Inflammatory macrophage treated with lipopolysaccharide for 1 hour (primary cell): ENCODE measurements around the gene ZNF549.
A peak's percentile ranks its signal among the peaks of the same experiment; 100 is the strongest.
"Not testable (repeated sequence)": the region's sequence is repeated elsewhere in the genome, so short reads cannot be mapped to it uniquely, and the experiment has no call there.

ENCODE experiments used
- DNase-seq, 2 donors: peaks; one replicate each; pipeline ENCODE4 v3.0.0-alpha.2; 2020 to 2022

Gene ZNF549

DNA sequence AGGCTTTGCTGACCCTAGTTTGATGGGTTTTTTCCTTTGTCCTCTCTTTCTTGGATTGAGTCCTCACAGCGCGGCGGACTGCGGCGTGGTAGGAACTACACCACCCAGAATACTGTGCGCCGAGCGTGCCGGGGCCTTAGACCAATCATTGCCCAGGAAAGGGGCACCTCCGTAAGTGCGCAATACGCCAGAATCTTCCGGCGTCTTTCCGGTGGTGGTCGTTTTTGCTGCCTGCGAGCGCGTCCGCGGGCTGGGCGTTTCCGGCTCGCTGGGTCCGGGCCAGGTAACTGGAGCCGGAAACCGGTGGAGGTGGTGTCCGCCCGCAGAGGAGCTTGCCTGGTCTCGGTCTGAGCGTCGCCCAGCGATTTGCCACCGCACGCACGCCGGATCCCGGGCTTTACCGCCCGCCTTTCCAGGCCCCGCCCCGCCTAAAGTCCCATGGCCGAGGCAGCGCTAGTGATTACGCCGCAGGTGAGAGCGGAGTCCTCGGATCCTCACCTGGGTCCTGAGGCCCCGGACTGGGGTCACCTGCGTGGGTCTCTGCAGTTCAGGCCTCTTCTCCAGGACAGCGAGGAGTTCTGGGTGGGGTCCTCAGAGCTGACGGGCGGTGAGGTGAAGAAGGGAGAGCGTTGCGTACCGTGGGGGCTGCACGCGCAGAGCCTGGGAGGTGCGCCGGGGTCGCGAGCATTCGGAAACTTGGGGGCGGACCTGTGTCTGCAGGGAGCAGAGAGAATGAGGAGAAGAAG, at the start of gene ZNF549:
ZNF549 (plus strand) TSS at position 221 of the 746 bp plus-strand sequence; CDS start at position 439, 218 bp downstream.
- peak; percentile 75 to 81 for DNase-seq

DNA sequence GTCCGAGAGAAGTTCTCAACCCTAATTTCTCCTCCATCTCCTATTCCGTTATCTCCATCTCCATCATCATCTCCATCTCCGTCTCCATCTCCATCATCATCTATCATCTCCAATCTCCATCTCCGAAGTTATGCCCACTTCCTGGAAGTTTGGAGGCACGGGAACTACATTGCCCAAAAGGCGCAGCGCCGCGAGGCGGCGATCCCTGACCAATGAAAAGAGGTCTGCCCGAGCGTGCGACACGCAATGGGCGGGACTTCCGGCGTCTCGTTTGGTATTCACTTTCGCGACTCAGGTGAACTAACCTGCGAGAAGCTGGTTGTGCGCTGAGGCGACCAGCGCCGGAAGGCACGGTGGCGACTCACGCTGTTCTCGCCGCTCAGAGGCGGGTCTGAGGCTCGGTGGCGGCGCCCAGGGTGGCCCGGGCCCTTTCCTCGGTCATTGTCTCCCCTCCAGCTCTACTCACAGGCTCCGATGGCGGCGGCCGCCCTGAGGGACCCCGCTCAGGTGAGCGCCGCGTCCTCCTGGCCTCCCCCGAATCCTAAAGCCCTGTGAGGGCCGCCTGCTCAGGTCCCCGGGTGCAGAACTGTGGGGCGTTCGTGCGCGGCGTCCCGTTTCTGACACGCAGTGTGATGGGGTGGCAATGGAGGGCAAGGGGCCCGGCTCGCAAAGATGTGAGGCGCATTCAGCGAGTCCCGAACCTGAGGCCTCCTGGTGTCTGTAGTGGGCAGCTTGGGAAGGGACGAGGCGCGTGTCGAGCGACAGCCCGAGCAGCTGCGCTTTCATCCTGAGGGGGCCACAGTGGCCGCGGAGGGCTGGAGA, 39.5 kb upstream of the ZNF549 start, which contains the start of gene ZNF419:
ZNF419 (plus strand) TSS at position 274 of the 822 bp plus-strand sequence; CDS start at position 475, 201 bp downstream.
- DNase-seq = peak; percentile 80 to 88

DNA sequence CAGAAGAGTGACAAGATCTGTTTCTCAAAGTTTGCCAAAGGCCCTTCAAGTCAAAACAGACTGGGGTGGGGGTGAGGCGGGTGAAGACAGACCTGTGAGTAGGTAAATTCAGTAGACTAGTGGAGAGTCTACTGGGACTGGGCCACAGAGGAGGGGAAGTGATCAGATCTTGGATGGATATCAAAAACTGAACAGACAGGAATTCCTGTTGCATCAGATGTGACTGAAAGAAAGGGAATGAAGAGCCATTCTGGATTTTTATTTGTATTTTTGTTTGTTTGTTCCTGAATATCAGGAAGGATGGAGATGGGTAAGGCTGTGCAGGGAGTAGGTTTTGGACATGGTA, 38.9 kb upstream of the ZNF549 start:
- not testable (repeated sequence) for DNase-seq

DNA sequence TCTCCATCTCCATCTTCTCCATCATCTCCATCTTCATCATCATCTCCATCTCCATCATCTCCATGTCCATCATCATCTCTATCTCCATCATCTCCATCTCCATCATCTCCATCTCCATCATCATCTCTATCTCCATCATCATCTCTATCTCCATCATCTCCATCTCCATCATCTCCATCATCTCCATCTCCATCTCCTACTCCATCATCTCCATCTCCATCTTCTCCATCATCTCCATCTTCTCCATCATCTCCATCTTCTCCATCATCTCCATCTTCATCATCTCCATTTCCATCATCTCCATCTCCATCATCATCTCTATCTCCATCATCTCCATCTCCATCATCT, 27.9 kb upstream of the ZNF549 start:
- not testable (repeated sequence) for DNase-seq

DNA sequence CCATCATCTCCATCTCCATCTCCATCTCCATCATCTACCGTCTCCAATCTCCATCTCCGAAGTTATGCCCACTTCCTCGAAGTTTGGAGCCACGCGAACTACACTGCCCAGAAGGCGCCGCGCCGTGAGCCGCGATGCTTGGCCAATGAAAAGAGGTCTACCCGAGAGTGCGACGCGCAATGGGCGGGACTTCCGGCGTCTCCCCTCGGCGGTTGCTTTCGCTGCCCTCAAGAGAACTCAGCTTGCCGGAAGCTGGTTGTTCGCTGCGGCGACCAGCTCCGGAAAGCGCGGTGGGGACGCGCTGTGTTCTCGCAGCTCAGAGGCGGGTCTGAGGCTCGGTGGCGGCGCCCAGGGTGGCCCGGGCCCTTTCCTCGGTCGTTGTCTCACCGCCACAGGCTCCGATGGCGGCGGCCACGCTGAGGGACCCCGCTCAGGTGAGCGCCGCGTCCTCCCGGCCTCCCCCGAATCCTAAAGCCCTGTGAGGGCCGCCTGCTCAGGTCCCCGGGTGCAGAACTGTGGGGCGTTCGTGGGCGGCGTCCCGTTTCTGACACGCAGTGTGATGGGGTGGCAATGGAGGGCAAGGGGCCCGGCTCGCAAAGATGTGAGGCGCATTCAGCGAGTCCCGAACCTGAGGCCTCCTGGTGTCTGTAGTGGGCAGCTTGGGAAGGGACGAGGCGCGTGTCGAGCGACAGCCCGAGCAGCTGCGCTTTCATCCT, 27.3 kb upstream of the ZNF549 start, which contains the start of gene ZNF773:
ZNF773 (plus strand) TSS at position 259 of the 716 bp plus-strand sequence; CDS start at position 402, 143 bp downstream.
- peak; percentile 93 to 95 for DNase-seq

DNA sequence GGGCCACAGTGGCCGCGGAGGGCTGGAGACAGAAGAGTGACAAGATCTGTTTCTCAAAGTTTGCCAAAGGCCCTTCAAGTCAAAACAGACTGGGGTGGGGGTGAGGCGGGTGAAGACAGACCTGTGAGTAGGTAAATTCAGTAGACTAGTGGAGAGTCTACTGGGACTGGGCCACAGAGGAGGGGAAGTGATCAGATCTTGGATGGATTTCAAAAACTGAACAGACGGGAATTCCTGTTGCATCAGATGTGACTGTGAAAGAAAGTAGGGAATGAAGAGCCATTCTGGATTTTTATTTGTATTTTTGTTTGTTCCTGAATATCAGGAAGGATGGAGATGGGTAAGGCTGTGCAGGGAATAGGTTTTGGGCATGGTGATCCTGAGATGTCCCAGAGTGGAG, 26.8 kb upstream of the ZNF549 start:
- DNase-seq = not testable (repeated sequence)

DNA sequence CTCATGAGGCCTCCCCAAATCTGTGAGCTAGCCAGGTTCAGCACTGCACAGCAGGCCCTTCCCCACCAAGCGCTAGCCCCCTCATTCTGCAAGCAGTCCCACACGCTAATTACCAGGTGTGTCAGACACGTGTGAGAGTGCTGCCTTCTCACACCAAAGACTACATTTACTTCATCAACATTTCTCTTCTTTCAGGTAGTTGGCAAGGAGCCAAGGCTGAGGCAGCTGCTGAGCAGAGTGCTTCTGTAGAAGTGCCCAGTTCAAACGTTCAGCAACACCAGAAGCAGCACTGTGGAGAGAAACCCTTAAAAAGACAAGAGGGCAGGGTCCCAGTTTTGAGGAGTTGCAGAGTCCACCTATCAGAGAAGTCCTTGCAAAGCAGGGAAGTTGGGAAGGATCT, 21.0 kb upstream of the ZNF549 start:
- DNase-seq = no peak

DNA sequence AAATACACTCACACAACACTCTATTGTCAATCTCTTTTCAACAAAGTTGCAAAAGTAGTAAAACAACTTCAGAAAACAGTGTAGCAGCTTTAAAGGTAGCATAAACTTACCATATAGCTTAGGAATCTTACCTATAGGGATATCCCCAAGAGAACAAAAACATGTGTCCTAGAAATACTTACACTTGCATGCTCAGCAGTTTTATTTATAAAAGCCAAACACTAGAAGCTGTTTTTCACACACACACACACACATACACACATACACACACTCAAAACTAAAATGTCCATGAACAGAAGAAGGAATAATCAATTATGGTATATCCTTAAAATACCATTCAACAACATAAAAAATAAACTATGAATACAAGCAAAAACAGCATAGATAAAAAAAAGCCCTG, 15.7 kb upstream of the ZNF549 start:
- no peak for DNase-seq

DNA sequence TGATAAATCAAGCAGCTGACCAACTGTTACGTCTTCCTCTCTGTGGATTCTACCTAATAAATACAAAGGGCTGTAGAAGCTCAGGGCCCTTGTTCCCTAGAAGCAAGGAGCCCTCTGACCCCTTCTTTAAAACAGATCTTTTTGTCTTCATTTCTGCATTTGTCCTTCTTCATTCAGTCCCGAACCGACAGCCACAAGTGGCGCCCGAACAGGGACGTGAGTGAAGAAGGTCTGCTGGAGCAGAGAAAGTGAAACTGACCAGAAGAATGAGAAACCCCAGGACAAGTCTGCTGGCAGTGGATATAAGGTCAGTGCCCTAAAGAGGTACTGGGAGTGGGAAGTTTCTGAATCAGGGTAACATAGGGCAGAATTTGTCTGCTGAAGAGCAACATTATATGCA, 14.3 kb upstream of the ZNF549 start:
- no peak for DNase-seq

DNA sequence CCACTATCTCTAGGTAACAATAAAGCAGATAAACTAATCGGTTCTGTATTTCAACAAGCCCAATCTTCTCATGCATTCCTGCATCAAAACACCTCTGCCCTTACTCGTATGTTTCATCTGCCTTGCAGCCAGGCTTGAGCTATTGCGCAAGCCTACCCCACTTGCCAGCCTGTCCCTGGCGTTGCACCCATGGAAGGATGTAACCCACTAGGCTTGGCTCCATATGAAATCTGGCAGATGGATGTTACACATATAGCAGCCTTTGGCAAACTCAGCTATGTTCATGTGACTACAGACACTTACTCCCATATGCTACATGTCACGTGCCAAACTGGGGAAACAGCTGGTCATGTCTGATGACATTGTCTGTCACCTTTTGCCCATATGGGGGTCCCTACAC, 11.9 kb upstream of the ZNF549 start:
- DNase-seq = no peak

DNA sequence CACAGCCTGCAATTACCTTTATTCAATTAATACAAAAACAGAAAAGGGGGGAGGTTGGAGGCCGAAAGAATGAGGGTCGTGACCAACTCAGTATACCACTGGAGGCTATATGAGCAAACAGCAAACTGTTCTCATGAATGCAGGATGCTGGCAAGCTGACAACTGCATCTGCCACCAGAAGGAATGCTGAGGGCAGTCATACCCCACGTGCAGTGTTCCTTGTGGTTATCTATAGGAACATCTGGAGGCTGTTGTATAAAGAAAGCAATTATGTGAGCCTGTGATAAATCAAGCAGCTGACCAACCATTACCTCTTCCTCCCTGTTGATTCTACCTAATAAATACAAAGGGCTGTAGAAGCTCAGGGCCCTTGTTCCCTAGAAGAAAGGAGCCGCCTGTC, 9.1 kb upstream of the ZNF549 start:
- DNase-seq = not testable (repeated sequence)

DNA sequence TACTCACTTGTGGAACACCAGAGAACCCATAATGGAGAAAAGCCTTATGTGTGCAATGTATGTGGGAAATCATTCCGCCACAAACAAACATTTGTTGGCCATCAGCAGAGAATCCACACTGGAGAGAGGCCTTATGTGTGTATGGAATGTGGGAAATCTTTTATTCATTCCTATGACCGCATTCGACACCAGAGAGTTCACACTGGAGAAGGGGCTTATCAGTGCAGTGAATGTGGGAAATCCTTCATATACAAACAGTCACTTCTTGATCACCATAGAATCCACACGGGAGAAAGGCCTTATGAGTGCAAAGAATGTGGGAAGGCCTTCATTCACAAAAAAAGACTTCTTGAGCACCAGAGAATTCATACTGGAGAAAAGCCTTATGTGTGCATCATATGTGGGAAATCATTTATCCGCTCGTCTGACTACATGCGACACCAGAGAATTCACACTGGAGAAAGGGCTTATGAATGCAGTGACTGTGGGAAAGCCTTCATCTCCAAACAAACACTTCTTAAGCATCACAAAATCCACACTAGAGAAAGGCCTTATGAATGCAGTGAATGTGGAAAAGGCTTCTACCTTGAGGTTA, 10.9 kb downstream of the ZNF549 start:
- no peak for DNase-seq

DNA sequence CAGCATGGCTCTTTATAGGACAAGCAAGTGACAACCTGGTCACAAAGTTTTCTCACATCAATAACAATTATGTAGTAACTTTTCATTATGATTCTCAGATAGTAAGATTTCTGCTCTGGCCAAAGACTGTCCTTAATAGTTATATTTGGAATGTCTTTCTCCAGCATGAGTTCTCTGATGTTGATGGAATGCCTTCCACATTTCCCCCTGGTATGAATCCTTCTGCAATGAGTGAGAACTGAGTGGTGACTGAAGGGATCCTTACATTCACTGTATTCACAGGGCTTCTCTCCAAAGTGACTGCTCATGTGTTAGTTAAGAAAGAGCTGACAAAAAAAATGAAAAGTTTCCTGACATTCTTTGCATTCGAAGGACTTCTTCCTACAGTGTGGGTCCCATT, 19.4 kb downstream of the ZNF549 start:
- DNase-seq = no peak

DNA sequence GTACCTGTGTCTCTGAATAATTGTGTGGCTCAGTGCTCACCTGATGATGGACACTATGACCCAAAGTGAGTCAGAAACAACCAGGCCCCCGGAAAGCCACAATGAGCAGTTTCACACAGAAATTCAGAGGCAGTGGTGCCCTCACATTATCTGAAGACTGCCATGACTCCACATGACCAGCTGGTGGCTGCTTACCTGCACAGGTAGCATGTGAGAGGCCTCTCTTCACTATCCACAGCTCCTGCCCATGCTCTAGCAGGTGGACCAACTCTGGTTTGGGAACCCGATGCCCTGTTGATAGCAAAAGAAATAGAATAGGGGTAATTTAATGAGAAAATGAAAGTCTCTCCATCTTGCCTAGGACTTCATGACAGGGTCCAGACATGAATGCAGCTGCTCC, 25.3 kb downstream of the ZNF549 start:
- DNase-seq = no peak

DNA sequence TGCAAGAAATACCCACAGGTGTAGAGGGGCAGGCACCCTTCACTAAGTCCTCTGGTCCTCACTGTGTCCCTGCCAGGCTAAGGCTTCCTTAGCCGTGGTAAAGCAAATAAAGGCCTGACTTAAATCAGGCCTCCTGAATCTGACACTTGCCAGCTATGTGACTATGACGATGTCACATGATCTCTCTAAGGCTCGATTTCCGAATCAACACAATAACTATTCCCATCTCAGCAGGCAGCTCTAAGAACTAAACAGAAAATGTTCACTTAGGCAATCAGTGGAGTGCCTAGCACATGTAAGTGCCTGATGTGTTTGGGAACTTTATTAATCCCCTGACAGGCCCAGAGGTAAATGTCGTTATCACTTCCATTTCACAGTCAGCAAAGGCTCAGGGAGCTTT, 30.5 kb downstream of the ZNF549 start:
- DNase-seq = no peak

DNA sequence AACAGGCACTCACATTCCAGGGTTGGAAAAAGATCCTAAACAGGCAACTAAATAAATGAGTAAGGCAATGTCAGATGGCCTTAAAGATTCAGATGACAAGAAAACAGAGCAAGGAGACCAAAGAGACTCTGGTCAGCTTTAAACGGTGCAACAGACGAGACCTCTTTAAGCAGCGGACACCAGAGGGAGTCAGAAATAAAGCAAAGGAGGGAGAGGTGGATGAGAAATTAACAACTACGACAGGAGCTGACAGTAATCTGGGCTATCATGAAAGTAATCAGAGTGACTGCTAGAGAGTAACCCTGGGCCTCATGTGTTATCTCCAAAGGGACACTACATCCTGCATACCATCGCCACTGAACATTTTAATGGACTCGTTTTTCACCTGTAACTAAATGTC, 31.4 kb downstream of the ZNF549 start:
- no peak for DNase-seq

DNA sequence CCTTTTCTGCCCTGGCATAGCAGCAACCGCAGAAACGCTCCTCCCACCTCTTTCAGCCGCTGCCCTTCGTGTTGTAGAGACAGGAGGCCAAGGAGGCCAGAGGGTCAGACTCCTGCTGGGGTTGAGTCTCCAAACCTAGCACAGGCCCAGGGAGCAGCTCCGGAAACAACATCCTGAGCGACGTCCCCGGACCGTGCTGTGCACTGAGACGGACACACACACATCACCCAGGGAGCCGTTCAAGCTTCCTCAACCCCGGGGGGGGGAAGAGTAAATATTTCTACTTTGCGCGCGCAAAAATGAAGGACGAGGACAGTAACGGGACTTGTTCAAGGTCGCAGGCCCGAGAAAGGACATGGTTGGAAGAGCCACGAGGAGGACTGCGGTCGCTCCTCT, 31.9 kb downstream of the ZNF549 start:
- DNase-seq = no peak

DNA sequence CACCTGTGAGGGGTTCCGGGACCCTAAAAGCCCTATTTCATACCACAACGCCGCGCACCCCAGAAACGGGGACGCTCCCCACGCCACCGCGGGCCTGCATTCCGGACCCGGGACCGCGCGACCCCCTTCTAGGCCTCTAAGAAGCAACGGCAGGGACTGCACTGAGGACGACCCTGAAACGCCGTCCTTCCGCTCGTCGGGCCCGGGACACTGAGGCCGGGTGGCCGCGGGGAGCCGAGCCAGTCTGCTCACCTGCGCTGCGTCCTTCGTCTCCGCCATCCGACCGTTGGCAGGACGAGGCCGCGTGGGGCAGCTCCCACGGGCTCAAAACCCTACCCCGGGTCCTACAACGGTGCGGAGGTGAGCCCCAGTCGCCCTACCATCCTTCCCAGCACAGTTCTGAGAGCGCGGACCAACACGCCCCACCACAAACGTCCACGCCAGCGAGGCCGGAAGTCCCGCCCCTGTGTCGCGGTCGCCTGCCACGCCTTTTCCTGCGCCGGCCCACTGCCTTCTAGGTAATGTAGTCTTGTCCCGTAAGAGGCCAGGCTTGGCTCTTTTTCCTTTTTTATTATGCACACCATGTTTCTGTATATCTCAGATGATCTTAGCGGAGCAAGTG, 32.4 kb downstream of the ZNF549 start, which contains the start of gene ZNF550:
ZNF550 (minus strand) TSS at position 460 of the 622 bp plus-strand sequence; CDS start at position 279, 181 bp downstream.
- DNase-seq = peak; percentile 80 to 82

DNA sequence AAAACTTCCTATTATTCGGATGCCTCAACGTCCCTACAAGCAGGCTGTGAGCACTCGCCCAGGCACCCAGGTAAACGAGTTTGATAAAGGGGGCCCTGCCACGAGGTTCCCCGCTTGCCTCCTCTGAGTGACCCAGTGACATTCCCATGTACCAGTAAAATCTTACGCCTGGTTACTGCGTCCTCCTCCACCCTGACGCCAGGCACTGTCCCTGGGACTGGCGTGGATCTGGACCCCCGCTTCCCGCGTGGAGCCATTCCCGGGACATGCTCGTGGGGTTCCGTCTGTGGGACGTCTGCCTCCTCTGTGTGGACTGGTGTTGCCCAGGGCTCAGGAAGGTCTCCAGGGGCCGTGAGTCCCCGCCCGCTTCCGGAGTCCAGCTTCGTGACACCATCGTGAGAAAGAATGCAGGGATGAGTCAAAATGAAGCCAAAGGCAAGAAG, 32.9 kb downstream of the ZNF549 start:
- DNase-seq = no peak

DNA sequence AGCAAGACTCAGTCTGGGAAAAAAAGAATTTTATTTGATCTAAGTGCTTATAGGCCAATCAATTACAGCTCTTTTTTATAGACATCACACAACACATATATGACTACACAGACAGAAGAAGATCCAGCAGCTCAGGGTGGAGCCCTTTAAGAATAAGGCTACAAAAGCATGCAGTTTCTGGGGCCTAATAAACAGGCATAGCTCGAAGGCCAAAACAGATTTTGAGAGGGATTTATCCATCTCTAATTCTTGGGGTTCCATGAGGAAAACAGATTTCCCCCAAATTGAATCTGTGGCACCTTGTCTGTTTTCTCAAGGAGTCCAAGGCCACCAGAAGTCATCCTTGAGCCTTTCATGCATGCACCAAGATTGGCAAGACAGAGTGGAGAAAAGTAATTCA, 36.4 kb downstream of the ZNF549 start:
- DNase-seq = no peak

DNA sequence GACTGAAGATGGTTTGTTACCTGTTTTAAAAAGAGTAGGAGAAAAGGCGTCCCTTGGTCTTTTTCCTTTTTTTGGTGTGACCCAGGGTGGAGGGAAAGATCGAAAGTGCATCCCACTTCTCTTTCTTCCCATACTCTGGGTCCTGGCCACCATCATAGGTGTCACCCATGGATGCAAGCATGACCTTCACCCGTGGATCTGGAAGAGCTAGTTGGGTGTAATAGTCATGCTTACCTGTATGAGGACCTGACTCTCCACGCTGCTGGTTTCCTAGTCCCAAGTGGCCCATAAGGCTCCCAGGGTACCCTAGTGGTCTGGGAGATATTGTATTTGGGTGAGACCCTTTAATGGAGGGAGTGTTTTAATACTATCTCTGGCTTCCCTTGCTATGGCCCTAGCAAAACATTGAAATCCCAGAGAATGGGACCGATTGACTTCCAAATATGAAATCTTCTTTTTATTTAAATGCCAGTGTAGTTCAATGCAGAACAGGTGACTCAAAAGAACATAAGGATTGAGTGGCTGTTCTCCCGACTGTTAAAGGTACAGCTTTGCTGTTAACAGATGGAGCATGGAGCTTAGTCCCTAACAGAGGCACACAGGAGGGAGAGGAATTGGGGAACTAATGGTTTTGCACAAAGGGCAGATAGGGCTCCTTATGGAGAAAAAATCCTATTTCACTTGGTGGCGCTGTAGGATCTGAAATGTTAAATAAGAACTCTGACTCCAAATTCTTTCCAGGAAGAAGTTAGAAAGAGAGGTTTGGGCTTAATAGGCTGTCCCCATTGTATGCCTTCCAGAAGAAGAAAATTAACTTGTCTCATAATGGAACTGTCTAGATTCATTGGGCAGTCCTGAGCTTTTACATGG, 39.5 kb downstream of the ZNF549 start:
- no peak for DNase-seq
